HEK293 (cell line): ENCODE results near the gene CAPNS1.

Experiments
- GLI2 ChIP-seq: fragments of 450-650 bp; formaldehyde crosslinking; IDR thresholded peaks from 2 replicates; pipeline ENCODE4; 2017; ENCODE audit warnings: missing biosample characterization, missing genetic modification characterization, low read depth, borderline replicate concordance
- IKZF3 ChIP-seq: fragments of 450-650 bp; IDR thresholded peaks from 2 replicates; pipeline ENCODE4 v1.5.0; 2018; ENCODE audit warnings: missing biosample characterization, mild to moderate bottlenecking, missing genetic modification characterization, moderate library complexity
- OVOL3 ChIP-seq: fragments of 450-650 bp; formaldehyde crosslinking; IDR thresholded peaks from 2 replicates; pipeline ENCODE4 v1.5.1; 2016; ENCODE audit warnings: missing biosample characterization, missing genetic modification characterization
- RBAK ChIP-seq: fragments of 450-650 bp; formaldehyde crosslinking; IDR thresholded peaks from 2 replicates; pipeline ENCODE4 v1.5.1; 2016; ENCODE audit warnings: missing biosample characterization, missing genetic modification characterization
- SALL2 ChIP-seq: fragments of 450-650 bp; formaldehyde crosslinking; IDR thresholded peaks from 2 replicates; pipeline ENCODE4 v1.5.0; 2017; ENCODE audit warnings: missing biosample characterization, mild to moderate bottlenecking, missing genetic modification characterization, borderline replicate concordance
- ZBTB21 ChIP-seq: fragments of 450-650 bp; formaldehyde crosslinking; IDR thresholded peaks from 2 replicates; pipeline ENCODE4 v1.5.1; 2017; ENCODE audit warnings: missing biosample characterization, missing genetic modification characterization
- ZBTB48 ChIP-seq: fragments of 450-650 bp; formaldehyde crosslinking; IDR thresholded peaks from 2 replicates; pipeline ENCODE4 v1.5.1; 2016; ENCODE audit warnings: missing biosample characterization, missing genetic modification characterization
- ZFP41 ChIP-seq: fragments of 450-650 bp; formaldehyde crosslinking; IDR thresholded peaks from 2 replicates; pipeline ENCODE4 v1.5.1; 2016; ENCODE audit warnings: missing biosample characterization, missing genetic modification characterization, borderline replicate concordance
- ZIC2 ChIP-seq: fragments of 450-650 bp; formaldehyde crosslinking; IDR thresholded peaks from 2 replicates; pipeline ENCODE4 v1.5.1; 2016; ENCODE audit warnings: missing biosample characterization, missing genetic modification characterization
- ZNF114 ChIP-seq: fragments of 450-650 bp; formaldehyde crosslinking; IDR thresholded peaks from 2 replicates; pipeline ENCODE4 v1.5.0; 2017; ENCODE audit warnings: missing biosample characterization, missing genetic modification characterization
- ZNF140 ChIP-seq: fragments of 450-650 bp; formaldehyde crosslinking; IDR thresholded peaks from 2 replicates; pipeline ENCODE4 v1.5.1; 2016; ENCODE audit warnings: missing biosample characterization, missing genetic modification characterization
- ZNF155 ChIP-seq: fragments of 450-650 bp; formaldehyde crosslinking; IDR thresholded peaks from 2 replicates; pipeline ENCODE4 v1.5.1; 2016; ENCODE audit warnings: missing biosample characterization, missing genetic modification characterization
- ZNF169 ChIP-seq: fragments of 450-650 bp; formaldehyde crosslinking; IDR thresholded peaks from 2 replicates; pipeline ENCODE4 v1.5.1; 2016; ENCODE audit warnings: missing biosample characterization, missing genetic modification characterization
- ZNF223 ChIP-seq: fragments of 450-650 bp; formaldehyde crosslinking; IDR thresholded peaks from 2 replicates; pipeline ENCODE4 v1.5.1; 2016; ENCODE audit warnings: missing biosample characterization, missing genetic modification characterization
- ZNF23 ChIP-seq: fragments of 450-650 bp; formaldehyde crosslinking; IDR thresholded peaks from 2 replicates; pipeline ENCODE4 v1.5.1; 2016; ENCODE audit warnings: missing biosample characterization, missing genetic modification characterization, borderline replicate concordance
- ZNF292 ChIP-seq: fragments of 450-650 bp; formaldehyde crosslinking; IDR thresholded peaks from 2 replicates; pipeline ENCODE4 v1.5.1; 2016; ENCODE audit warnings: low read depth, missing biosample characterization, missing genetic modification characterization, borderline replicate concordance
- ZNF341 ChIP-seq: fragments of 450-650 bp; formaldehyde crosslinking; IDR thresholded peaks from 2 replicates; pipeline ENCODE4; 2016; ENCODE audit warnings: low read depth, missing biosample characterization, missing genetic modification characterization
- ZNF391 ChIP-seq: fragments of 450-650 bp; formaldehyde crosslinking; IDR thresholded peaks from 2 replicates; pipeline ENCODE4 v1.5.1; 2016; ENCODE audit warnings: low read depth, missing biosample characterization, missing genetic modification characterization, borderline replicate concordance
- ZNF416 ChIP-seq: fragments of 450-650 bp; formaldehyde crosslinking; IDR thresholded peaks from 2 replicates; pipeline ENCODE4 v1.5.1; 2016; ENCODE audit warnings: missing biosample characterization, missing genetic modification characterization
- ZNF473 ChIP-seq: fragments of 450-650 bp; formaldehyde crosslinking; IDR thresholded peaks from 2 replicates; pipeline ENCODE4 v1.5.1; 2017; ENCODE audit warnings: missing biosample characterization, missing genetic modification characterization
- ZNF48 ChIP-seq: fragments of 450-650 bp; formaldehyde crosslinking; IDR thresholded peaks from 2 replicates; pipeline ENCODE4 v1.5.1; 2016; ENCODE audit warnings: missing biosample characterization, missing genetic modification characterization
- ZNF521 ChIP-seq: fragments of 450-650 bp; formaldehyde crosslinking; IDR thresholded peaks from 2 replicates; pipeline ENCODE4 v1.5.1; 2017; ENCODE audit warnings: missing biosample characterization, mild to moderate bottlenecking, missing genetic modification characterization
- ZNF571 ChIP-seq: fragments of 450-650 bp; formaldehyde crosslinking; IDR thresholded peaks from 2 replicates; pipeline ENCODE4 v1.5.0; 2017; ENCODE audit warnings: missing biosample characterization, missing genetic modification characterization
- ZNF670 ChIP-seq: fragments of 450-650 bp; formaldehyde crosslinking; IDR thresholded peaks from 2 replicates; pipeline ENCODE4 v1.5.1; 2016; ENCODE audit warnings: missing biosample characterization, missing genetic modification characterization, low read depth
- ZSCAN23 ChIP-seq: fragments of 450-650 bp; formaldehyde crosslinking; IDR thresholded peaks from 2 replicates; pipeline ENCODE4 v1.5.1; 2016; ENCODE audit warnings: missing biosample characterization, missing genetic modification characterization
- TF ChIP-seq, protein P1 (sequence below): fragments of 450-650 bp; formaldehyde crosslinking; conservative IDR thresholded peaks from 2 replicates; pipeline ENCODE4 v1.5.1; 2016; ENCODE audit warnings: low read depth, missing biosample characterization, missing genetic modification characterization
- TF ChIP-seq, protein P2 (sequence below): fragments of 450-650 bp; formaldehyde crosslinking; IDR thresholded peaks from 2 replicates; pipeline ENCODE4; 2016; ENCODE audit warnings: missing biosample characterization, missing genetic modification characterization
- TF ChIP-seq, protein P3 (sequence below): fragments of 450-650 bp; IDR thresholded peaks from 2 replicates; pipeline ENCODE4 v1.5.1; 2018; ENCODE audit warnings: missing biosample characterization, mild to moderate bottlenecking, missing genetic modification characterization
- TF ChIP-seq, protein P4 (sequence below): fragments of 450-650 bp; formaldehyde crosslinking; IDR thresholded peaks from 2 replicates; pipeline ENCODE4 v1.5.1; 2016; ENCODE audit warnings: missing biosample characterization, missing genetic modification characterization

The CAPNS1 gene

DNA sequence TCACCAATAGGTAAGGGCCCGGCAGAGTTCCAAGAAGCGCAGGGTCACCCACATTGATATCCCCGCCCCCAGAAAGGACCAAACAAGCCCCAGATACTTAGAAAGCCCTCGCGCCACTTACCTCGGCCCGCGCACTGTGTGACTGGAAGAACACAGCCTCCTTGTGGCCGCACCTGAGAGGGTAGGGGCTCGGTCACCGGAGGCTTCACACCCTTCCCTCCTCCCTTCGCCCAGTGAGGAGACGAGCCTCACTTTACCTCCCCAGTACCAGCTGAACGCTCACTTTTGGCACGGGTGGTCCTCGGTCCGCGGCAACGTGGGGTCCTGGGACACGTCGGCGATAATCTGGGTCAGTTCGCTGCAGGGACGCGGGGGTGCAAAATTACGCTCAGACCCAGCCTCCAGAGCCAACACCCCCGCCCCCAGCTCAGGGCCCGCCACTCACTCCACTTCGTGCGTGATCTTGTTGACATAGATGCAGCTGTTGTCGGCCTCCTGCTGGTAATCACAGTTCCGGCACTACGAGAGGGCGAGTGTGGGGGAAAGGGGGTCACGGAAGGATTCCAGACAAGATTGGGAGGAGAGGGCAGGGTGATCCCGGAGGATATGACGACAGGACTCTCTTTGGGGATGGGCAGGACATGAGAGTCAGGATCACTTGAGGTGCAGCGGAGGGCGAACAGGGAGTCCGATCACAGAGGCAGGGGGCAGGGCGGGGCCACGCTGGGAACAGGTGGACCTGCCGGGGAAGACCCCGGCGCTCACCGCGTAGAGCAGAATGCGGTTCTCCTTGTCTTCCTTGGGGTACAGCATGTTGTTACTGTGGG, 25.8 kb upstream of the CAPNS1 start (continued):
- TF ChIP-seq RBAK (tag by site-specific recombination): no peak
- TF ChIP-seq IKZF3 (tag by site-specific recombination): no peak
- TF ChIP-seq ZBTB21 (tag by site-specific recombination): peak; percentile 70
- peak; percentile 42; the same call in 1 of the 2 replicates for TF ChIP-seq ZNF23
- 0 out of 2 replicates have a peak, but pooled peaks have one; percentile 13 for TF ChIP-seq ZNF223
- TF ChIP-seq ZNF169: peak; percentile 58; the same call in 1 of the 2 replicates
- TF ChIP-seq, protein P1, sequence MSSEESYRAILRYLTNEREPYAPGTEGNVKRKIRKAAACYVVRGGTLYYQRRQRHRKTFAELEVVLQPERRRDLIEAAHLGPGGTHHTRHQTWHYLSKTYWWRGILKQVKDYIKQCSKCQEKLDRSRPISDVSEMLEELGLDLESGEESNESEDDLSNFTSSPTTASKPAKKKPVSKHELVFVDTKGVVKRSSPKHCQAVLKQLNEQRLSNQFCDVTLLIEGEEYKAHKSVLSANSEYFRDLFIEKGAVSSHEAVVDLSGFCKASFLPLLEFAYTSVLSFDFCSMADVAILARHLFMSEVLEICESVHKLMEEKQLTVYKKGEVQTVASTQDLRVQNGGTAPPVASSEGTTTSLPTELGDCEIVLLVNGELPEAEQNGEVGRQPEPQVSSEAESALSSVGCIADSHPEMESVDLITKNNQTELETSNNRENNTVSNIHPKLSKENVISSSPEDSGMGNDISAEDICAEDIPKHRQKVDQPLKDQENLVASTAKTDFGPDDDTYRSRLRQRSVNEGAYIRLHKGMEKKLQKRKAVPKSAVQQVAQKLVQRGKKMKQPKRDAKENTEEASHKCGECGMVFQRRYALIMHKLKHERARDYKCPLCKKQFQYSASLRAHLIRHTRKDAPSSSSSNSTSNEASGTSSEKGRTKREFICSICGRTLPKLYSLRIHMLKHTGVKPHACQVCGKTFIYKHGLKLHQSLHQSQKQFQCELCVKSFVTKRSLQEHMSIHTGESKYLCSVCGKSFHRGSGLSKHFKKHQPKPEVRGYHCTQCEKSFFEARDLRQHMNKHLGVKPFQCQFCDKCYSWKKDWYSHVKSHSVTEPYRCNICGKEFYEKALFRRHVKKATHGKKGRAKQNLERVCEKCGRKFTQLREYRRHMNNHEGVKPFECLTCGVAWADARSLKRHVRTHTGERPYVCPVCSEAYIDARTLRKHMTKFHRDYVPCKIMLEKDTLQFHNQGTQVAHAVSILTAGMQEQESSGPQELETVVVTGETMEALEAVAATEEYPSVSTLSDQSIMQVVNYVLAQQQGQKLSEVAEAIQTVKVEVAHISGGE (tag by site-specific recombination): peak; percentile 53; the same call in 1 of the 2 replicates
- TF ChIP-seq ZNF114 (tag by site-specific recombination): no peak
- TF ChIP-seq ZNF521 (tag by site-specific recombination): no peak
- TF ChIP-seq, protein P2, sequence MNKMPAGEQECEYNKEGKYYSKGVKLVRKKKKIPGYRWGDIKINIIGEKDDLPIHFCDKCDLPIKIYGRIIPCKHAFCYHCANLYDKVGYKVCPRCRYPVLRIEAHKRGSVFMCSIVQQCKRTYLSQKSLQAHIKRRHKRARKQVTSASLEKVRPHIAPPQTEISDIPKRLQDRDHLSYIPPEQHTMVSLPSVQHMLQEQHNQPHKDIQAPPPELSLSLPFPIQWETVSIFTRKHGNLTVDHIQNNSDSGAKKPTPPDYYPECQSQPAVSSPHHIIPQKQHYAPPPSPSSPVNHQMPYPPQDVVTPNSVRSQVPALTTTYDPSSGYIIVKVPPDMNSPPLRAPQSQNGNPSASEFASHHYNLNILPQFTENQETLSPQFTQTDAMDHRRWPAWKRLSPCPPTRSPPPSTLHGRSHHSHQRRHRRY (tag by site-specific recombination): peak; percentile 66
- no peak for TF ChIP-seq ZNF416 (tag by site-specific recombination)
- TF ChIP-seq, protein P3, sequence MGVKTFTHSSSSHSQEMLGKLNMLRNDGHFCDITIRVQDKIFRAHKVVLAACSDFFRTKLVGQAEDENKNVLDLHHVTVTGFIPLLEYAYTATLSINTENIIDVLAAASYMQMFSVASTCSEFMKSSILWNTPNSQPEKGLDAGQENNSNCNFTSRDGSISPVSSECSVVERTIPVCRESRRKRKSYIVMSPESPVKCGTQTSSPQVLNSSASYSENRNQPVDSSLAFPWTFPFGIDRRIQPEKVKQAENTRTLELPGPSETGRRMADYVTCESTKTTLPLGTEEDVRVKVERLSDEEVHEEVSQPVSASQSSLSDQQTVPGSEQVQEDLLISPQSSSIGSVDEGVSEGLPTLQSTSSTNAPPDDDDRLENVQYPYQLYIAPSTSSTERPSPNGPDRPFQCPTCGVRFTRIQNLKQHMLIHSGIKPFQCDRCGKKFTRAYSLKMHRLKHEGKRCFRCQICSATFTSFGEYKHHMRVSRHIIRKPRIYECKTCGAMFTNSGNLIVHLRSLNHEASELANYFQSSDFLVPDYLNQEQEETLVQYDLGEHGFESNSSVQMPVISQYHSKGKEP (tag by site-specific recombination): no peak
- TF ChIP-seq ZNF473 (tag by site-specific recombination): peak; percentile 34; the same call in 1 of the 2 replicates
- no peak for TF ChIP-seq GLI2 (tag by site-specific recombination)
- no peak for TF ChIP-seq SALL2 (tag by site-specific recombination)
- TF ChIP-seq ZNF155 (tag by site-specific recombination): no peak
- peak; percentile 34; the same call in 1 of the 2 replicates for TF ChIP-seq ZIC2
- TF ChIP-seq ZBTB48 (tag by site-specific recombination): peak; percentile 78; the same call in 1 of the 2 replicates
- TF ChIP-seq ZNF48: no peak
- TF ChIP-seq ZNF341 (tag by site-specific recombination): peak; percentile 59
- TF ChIP-seq ZFP41 (tag by site-specific recombination): no peak
- no peak for TF ChIP-seq ZSCAN23 (tag by site-specific recombination)
- no peak for TF ChIP-seq ZNF140 (tag by site-specific recombination)
- TF ChIP-seq ZNF571: no peak
- TF ChIP-seq ZNF391 (tag by site-specific recombination): 0 out of 2 replicates have a peak, but pooled peaks have one; percentile 38
- TF ChIP-seq, protein P4, sequence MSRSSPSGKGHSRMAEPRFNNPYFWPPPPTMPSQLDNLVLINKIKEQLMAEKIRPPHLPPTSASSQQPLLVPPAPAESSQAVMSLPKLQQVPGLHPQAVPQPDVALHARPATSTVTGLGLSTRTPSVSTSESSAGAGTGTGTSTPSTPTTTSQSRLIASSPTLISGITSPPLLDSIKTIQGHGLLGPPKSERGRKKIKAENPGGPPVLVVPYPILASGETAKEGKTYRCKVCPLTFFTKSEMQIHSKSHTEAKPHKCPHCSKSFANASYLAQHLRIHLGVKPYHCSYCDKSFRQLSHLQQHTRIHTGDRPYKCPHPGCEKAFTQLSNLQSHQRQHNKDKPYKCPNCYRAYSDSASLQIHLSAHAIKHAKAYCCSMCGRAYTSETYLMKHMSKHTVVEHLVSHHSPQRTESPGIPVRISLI (tag by site-specific recombination): no peak
- TF ChIP-seq OVOL3 (tag by site-specific recombination): no peak
- no peak for TF ChIP-seq ZNF292 (tag by site-specific recombination)
- no peak for TF ChIP-seq ZNF670 (tag by site-specific recombination)
